MM.1S (cell line): ENCODE data around the gene MRAS.

Experiments
- EZH2phosphoT487 ChIP-seq: fragments of 300-600 bp; sonication (generic); IDR thresholded peaks from 2 replicates; pipeline ENCODE4 v1.6.1; 2018; ENCODE audit warnings: antibody characterized with exemption, low read length
- TF ChIP-seq, protein P1 (sequence below): fragments of 300-600 bp; sonication (generic); IDR thresholded peaks from 2 replicates; pipeline ENCODE4 v1.5.1; 2016; ENCODE audit warnings: antibody characterized with exemption, low read length, mixed read lengths

DNA sequence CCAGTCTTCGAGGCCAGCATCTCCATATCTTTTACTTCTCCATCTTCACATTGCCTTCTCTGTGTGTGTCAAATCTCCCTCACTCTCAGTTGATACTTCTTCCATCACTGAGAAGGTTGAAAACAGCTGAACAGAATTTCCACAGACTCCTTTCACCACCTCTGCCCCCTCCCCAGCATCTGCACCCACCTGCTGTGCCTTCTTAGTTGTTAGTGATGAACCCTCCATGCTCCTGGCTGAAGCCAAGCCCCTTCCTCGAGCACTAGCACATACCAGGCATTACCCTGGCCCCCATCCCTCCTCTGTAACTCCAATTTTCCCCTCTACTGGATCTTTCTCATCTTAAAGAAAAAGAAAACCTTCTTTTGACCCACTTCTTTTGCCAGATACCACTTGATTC, 58.2 kb downstream of the MRAS start:
- TF ChIP-seq, protein P1, sequence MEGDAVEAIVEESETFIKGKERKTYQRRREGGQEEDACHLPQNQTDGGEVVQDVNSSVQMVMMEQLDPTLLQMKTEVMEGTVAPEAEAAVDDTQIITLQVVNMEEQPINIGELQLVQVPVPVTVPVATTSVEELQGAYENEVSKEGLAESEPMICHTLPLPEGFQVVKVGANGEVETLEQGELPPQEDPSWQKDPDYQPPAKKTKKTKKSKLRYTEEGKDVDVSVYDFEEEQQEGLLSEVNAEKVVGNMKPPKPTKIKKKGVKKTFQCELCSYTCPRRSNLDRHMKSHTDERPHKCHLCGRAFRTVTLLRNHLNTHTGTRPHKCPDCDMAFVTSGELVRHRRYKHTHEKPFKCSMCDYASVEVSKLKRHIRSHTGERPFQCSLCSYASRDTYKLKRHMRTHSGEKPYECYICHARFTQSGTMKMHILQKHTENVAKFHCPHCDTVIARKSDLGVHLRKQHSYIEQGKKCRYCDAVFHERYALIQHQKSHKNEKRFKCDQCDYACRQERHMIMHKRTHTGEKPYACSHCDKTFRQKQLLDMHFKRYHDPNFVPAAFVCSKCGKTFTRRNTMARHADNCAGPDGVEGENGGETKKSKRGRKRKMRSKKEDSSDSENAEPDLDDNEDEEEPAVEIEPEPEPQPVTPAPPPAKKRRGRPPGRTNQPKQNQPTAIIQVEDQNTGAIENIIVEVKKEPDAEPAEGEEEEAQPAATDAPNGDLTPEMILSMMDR, result no peak
- no peak for TF ChIP-seq EZH2phosphoT487
